Effector memory CD4-positive, alpha-beta T cell (primary cell): ENCODE measurements around the gene SPEN.

Experiments used
- DNase-seq, 3 donors: peaks; one replicate each; pipeline ENCODE4 v3.0.0-alpha.2; 2020
- H3K27ac ChIP-seq: 2 replicates; pipeline ENCODE4 v1.7.0; 2013; ENCODE audit warnings: mild to moderate bottlenecking, low read length, moderate library complexity; ENCODE audit not compliant: insufficient read depth, poor library complexity, severe bottlenecking
- H3K27me3 ChIP-seq: replicated peaks from 2 replicates; pipeline ENCODE4 v1.7.0; 2013; ENCODE audit warnings: mild to moderate bottlenecking, low read length; ENCODE audit not compliant: insufficient read depth, control insufficient read depth, poor library complexity, severe bottlenecking
- H3K36me3 ChIP-seq: 2 replicates; pipeline ENCODE4 v1.7.0; 2013; ENCODE audit warnings: mild to moderate bottlenecking, low read length, moderate library complexity; ENCODE audit not compliant: control insufficient read depth, insufficient read depth
- H3K4me1 ChIP-seq: 2 replicates; pipeline ENCODE4 v1.7.0; 2013; ENCODE audit warnings: low read length, mild to moderate bottlenecking; ENCODE audit not compliant: control insufficient read depth, insufficient read depth, poor library complexity, severe bottlenecking
- H3K4me3 ChIP-seq: 2 replicates; pipeline ENCODE4 v1.7.0; 2013; ENCODE audit warnings: low read length, low read depth, mild to moderate bottlenecking; ENCODE audit not compliant: insufficient read depth, poor library complexity, severe bottlenecking
- H3K9me3 ChIP-seq: 2 replicates; pipeline ENCODE4 v1.7.0; 2013; ENCODE audit warnings: mild to moderate bottlenecking, low read length, moderate library complexity; ENCODE audit not compliant: control insufficient read depth

SPEN gene

GRCh38 chr1:15959424-15959823, 111.9 kb downstream of the SPEN start:
- no peak for DNase-seq
- Histone ChIP-seq H3K9me3 (no peaks in the 10 kb centered on the region), H3K27me3 (no peaks in the 10 kb centered on the region), H3K4me1 (peaks cover 11% of the 10 kb centered on the region), H3K27ac (no peak overlapping the region), H3K4me3 (no peak overlapping the region), H3K36me3 (no peaks in the 10 kb centered on the region)

DNA sequence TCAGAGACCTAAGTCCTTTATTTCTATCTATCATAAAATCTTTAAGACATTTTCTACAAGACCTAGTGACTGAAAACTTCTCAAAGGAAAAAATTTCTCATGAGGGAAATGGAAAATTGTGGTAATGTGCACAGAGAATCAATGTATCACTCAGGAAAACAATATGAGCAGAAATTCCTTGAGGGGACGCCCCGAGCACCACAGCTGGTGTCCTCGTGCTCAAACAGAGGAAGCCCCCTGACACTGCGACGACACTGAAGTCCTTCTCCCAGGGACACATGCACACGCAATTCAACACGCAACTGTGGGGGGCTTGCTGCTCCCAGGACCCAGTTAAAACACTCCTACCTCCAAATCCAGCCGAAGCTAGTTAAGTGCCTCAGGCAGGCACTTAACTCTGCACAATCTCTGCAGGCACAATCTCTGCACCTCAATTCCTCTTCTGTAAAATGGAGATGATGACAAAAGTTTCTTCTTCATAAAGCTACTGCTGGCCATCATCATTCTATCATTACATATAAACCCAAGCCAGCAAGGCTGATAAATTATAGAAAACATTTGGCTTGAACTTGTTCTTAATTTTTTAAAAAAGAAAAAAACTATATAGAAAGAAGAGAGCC, 112.4 kb downstream of the SPEN start:
- Histone ChIP-seq H3K4me3 (no peak overlapping the region), H3K4me1 (peaks cover 8% of the 10 kb centered on the region), H3K27ac (no peak overlapping the region), H3K36me3 (no peaks in the 10 kb centered on the region), H3K9me3 (no peaks in the 10 kb centered on the region), H3K27me3 (no peaks in the 10 kb centered on the region)
- no peak for DNase-seq

- Histone ChIP-seq H3K27me3 (no peaks in the 10 kb centered on the region), H3K9me3 (no peaks in the 10 kb centered on the region), H3K27ac (no peak overlapping the region), H3K4me1 (peaks cover 15% of the 10 kb centered on the region), H3K4me3 (no peak overlapping the region), H3K36me3 (no peaks in the 10 kb centered on the region)
- no peak for DNase-seq
Measured at GRCh38 chr1:15960808-15961207, 113.3 kb downstream of the SPEN start.

DNA sequence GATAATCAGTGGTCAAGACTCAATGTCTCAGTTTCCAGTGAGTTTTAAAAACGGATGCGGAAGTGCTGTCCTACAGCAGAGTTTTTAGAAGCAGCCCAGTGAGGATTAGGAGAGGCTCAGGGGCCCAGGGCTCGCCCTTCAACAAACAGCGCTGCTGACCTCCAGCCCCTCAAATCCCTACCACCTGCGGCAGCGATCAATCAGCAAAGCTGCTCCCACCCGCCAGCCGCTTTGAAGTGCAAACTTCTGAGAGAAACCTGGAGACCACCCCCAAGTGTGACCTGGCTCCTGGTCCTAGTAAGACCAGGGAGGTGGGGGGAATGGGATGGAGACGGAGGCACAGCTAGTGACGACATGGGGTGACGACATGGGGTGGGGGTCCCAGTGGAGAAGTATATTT, 114.0 kb downstream of the SPEN start:
- no peak overlapping the region for H3K27ac ChIP-seq
- DNase-seq: no peak
- no peaks in the 10 kb centered on the region for H3K27me3 ChIP-seq
- H3K36me3 ChIP-seq: no peaks in the 10 kb centered on the region
- H3K4me1 ChIP-seq: peaks cover 20% of the 10 kb centered on the region
- H3K9me3 ChIP-seq: no peaks in the 10 kb centered on the region
- no peak overlapping the region for H3K4me3 ChIP-seq

- no peak overlapping the region for H3K27ac ChIP-seq
- H3K4me1 ChIP-seq: peaks cover 27% of the 10 kb centered on the region
- DNase-seq: no peak
Measured at GRCh38 chr1:15962176-15962575, 114.7 kb downstream of the SPEN start.

GRCh38 chr1:15962671-15963362, 115.3 kb downstream of the SPEN start:
- no peak for DNase-seq
- Histone ChIP-seq H3K27me3 (no peaks in the 10 kb centered on the region), H3K4me3 (no peak overlapping the region), H3K9me3 (no peaks in the 10 kb centered on the region), H3K27ac (no peak overlapping the region), H3K36me3 (no peaks in the 10 kb centered on the region), H3K4me1 (peaks cover 25% of the 10 kb centered on the region)

More at GRCh38 chr1:15962176-15962575, 114.7 kb downstream of the SPEN start:
- H3K27me3 ChIP-seq: no peaks in the 10 kb centered on the region
- no peaks in the 10 kb centered on the region for H3K9me3 ChIP-seq
- no peaks in the 10 kb centered on the region for H3K36me3 ChIP-seq
- no peak overlapping the region for H3K4me3 ChIP-seq

- H3K4me1 ChIP-seq: peaks cover 25% of the 10 kb centered on the region
- H3K9me3 ChIP-seq: no peaks in the 10 kb centered on the region
- H3K27ac ChIP-seq: no peak overlapping the region
Measured at GRCh38 chr1:15963363-15963967, 116.0 kb downstream of the SPEN start.

GRCh38 chr1:15963968-15964648, 116.6 kb downstream of the SPEN start:
- DNase-seq: no peak
- H3K36me3 ChIP-seq: peaks cover 5% of the 10 kb centered on the region
- peaks cover 25% of the 10 kb centered on the region for H3K4me1 ChIP-seq
- H3K27me3 ChIP-seq: no peaks in the 10 kb centered on the region
- no peak overlapping the region for H3K27ac ChIP-seq
- no peaks in the 10 kb centered on the region for H3K9me3 ChIP-seq
- no peak overlapping the region for H3K4me3 ChIP-seq

More at GRCh38 chr1:15963363-15963967, 116.0 kb downstream of the SPEN start:
- no peak overlapping the region for H3K4me3 ChIP-seq
- no peaks in the 10 kb centered on the region for H3K27me3 ChIP-seq
- no peaks in the 10 kb centered on the region for H3K36me3 ChIP-seq
- no peak for DNase-seq

GRCh38 chr1:15965228-15965767, 117.8 kb downstream of the SPEN start:
- peaks cover 25% of the 10 kb centered on the region for H3K4me1 ChIP-seq

More at GRCh38 chr1:15965228-15965767, 117.8 kb downstream of the SPEN start:
- Histone ChIP-seq H3K36me3 (peaks cover 5% of the 10 kb centered on the region), H3K9me3 (no peaks in the 10 kb centered on the region), H3K4me3 (no peak overlapping the region), H3K27ac (peak overlapping the region; percentile 52), H3K27me3 (no peaks in the 10 kb centered on the region)
- no peak for DNase-seq
